HG03558 (cell line): ENCODE measurements around the gene MIF4GD.
"Not testable (repeated sequence)": the region's sequence is repeated elsewhere in the genome, so short reads cannot be mapped to it uniquely, and the experiment has no call there.

ENCODE experiments used
- ATAC-seq: cut with Tn5 transposase; IDR thresholded peaks from one replicate; pipeline ENCODE4 v1.9.1; 2021; ENCODE audit warnings: moderate number of reproducible peaks; ENCODE audit not compliant: unreplicated experiment; ENCODE audit errors: extremely low read depth

The MIF4GD gene

GRCh38 chr17:75270966-75271232 lies at the start of gene MIF4GD:
MIF4GD (minus strand) TSS chr17:75271231; CDS start chr17:75270195, 1,036 bp downstream.
- no peak for ATAC-seq

- no peak for ATAC-seq
These were observed 49.1 kb upstream of the MIF4GD start for GRCh38 chr17:75319904-75320691.

- ATAC-seq: no peak
These were observed 47.7 kb upstream of the MIF4GD start for GRCh38 chr17:75318615-75319222.

- ATAC-seq: no peak
These were observed 47.2 kb upstream of the MIF4GD start for GRCh38 chr17:75318211-75318610.

GRCh38 chr17:75317671-75318070 lies 46.6 kb upstream of the MIF4GD start:
- ATAC-seq: no peak

- ATAC-seq: no peak
These were observed 45.2 kb upstream of the MIF4GD start for GRCh38 chr17:75316253-75316652.

- ATAC-seq: no peak
These were observed 44.7 kb upstream of the MIF4GD start for GRCh38 chr17:75315541-75316243.

- ATAC-seq: no peak
These were observed 43.0 kb upstream of the MIF4GD start for GRCh38 chr17:75313941-75314551.

GRCh38 chr17:75308732-75309629 lies 38.0 kb upstream of the MIF4GD start:
- no peak for ATAC-seq

- ATAC-seq: no peak
These were observed 37.1 kb upstream of the MIF4GD start for GRCh38 chr17:75307957-75308731.

GRCh38 chr17:75301502-75302206 lies 30.6 kb upstream of the MIF4GD start:
- ATAC-seq: no peak

GRCh38 chr17:75301049-75301448 lies 30.0 kb upstream of the MIF4GD start:
- no peak for ATAC-seq

GRCh38 chr17:75300280-75300679 lies 29.2 kb upstream of the MIF4GD start:
- ATAC-seq: no peak

GRCh38 chr17:75295201-75296158 lies 24.4 kb upstream of the MIF4GD start:
- ATAC-seq: peak; percentile 44

- ATAC-seq: not testable (repeated sequence)
These were observed 21.9 kb upstream of the MIF4GD start for GRCh38 chr17:75292810-75293448.

- no peak for ATAC-seq
These were observed 18.9 kb upstream of the MIF4GD start for GRCh38 chr17:75289832-75290337.
